SU-DHL-6 (cell line): ENCODE data around the gene COMMD6.

Experiments used
- CTCF ChIP-seq: fragments of 200-600 bp; sonication (generic); IDR thresholded peaks from one replicate; pipeline ENCODE4 v1.5.1; 2017; ENCODE audit warnings: antibody characterized with exemption, mild to moderate bottlenecking, low read length, moderate library complexity; ENCODE audit not compliant: insufficient read depth, poor library complexity, severe bottlenecking
- EZH2phosphoT487 ChIP-seq: fragments of 200-600 bp; sonication (generic), shearing (Covaris generic); conservative IDR thresholded peaks from 2 replicates; pipeline ENCODE4 v1.6.1; 2018; ENCODE audit warnings: mild to moderate bottlenecking, antibody characterized with exemption, low read length, moderate library complexity, mixed read lengths

DNA sequence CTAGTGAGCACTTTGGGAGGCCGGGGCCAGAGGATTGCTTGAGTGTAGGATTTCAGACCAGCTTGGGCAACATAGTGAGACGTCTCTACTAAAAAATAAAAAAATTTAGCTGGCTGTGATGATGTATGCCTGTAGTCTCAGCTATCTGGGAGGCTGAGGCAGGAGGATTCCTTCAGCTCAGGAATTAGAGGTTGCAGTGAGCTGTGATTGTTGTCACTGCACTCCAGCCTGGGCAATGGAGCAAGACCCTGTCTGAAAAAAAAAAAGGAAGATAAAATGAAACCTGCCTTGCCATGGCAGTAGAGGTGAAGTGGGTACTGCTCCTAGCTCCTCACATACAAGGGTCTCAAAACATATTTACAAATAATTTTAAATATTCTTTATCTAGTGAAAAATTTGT is 19.3 kb upstream of the COMMD6 start:
- TF ChIP-seq CTCF (no peak), EZH2phosphoT487 (no peak)
